Thyroid gland (tissue), 4 donors: Measurements from ENCODE around the gene TBCD. TPM values are rescaled to one million over a fixed set of nuclear protein-coding genes. Genes with fewer than 3 reads are reported as not detected.
A peak's percentile ranks its signal among the peaks of the same experiment; 100 is the strongest.

Source experiments
- DNase-seq, 2 donors: peaks; one replicate each; pipeline ENCODE4 v3.0.0-alpha.2; 2019
- H3K27ac ChIP-seq, 3 donors: fragments of 200-600 bp; sonication (generic); 1 replicate in 2 of 3; 2 replicates in 1 of 3; pipeline ENCODE4 v1.5.1; 2016 to 2019; ENCODE audit warnings: mild to moderate bottlenecking in 1 of 3, moderate library complexity in 1 of 3
- H3K27me3 ChIP-seq: fragments of 200-600 bp; sonication (generic); one replicate; pipeline ENCODE4 v1.5.1; 2019
- H3K36me3 ChIP-seq, 2 donors: fragments of 200-600 bp; sonication (generic); one replicate each; pipeline ENCODE4 v1.5.1; 2016 to 2019
- H3K4me1 ChIP-seq, 2 donors: fragments of 200-600 bp; sonication (generic); one replicate each; pipeline ENCODE4 v1.5.1; 2017 to 2019
- H3K4me3 ChIP-seq, 3 donors: fragments of 200-600 bp; sonication (generic); replicated peaks in 1 of 3; 1 replicate in 2 of 3; 2 replicates in 1 of 3; pipeline ENCODE4 v1.5.1; 2016; ENCODE audit warnings: mild to moderate bottlenecking in 1 of 3
- H3K9me3 ChIP-seq: fragments of 200-600 bp; sonication (generic); one replicate; pipeline ENCODE4 v1.5.1; 2017
- CTCF ChIP-seq, 6 experiments: fragments of 200-600 bp in 3 of 6; fragments of 450-650 bp in 3 of 6; sonication (generic) in 3 of 6; IDR thresholded peaks; one replicate each; pipeline ENCODE4 v1.5.1; 2016 to 2019; ENCODE audit warnings: antibody characterized with exemption in 6 of 6, mild to moderate bottlenecking in 2 of 6, inconsistent platforms in 1 of 6, moderate library complexity in 1 of 6
- POLR2A ChIP-seq, 2 donors: fragments of 450-650 bp; IDR thresholded peaks; one replicate each; pipeline ENCODE4 v1.6.1; 2017; ENCODE audit warnings: antibody characterized with exemption in 2 of 2, mild to moderate bottlenecking in 2 of 2, moderate library complexity in 1 of 2
- WGBS, 2 donors: methylation state at CpG; one replicate each; pipeline ENCODE4 v1.1.5; 2017; 5-methylcytosine and 5-hydroxymethylcytosine counted together
- intact Hi-C: fragments of 100-400 bp; cut with DNase I; formaldehyde crosslinking; loops from one replicate; pipeline ENCODE4 v1.15.1; 2023
- total RNA-seq, 4 donors: library from RNA; depleted of rRNA; stranded (reverse); fragments of >200 nt; gene quantifications; one replicate each; pipeline ENCODE4 v1.2.3, GENCODE V29; 2016

TBCD gene
- total RNA-seq, 4 donors from 2014 or later = 72.6 to 85.9 (median 79.6) TPM

- H3K4me3 ChIP-seq = no peak overlapping the region
- WGBS, 2 donors = 77% methylated on average over 20 to 27 of the region's 29 CpGs
- H3K36me3 ChIP-seq = no peaks in the 10 kb centered on the region
- intact Hi-C loops = no loop called here
- H3K27me3 ChIP-seq = no peaks in the 10 kb centered on the region
- peaks cover 0 to under 1% of the 10 kb centered on the region in 2 donors for H3K4me1 ChIP-seq
- H3K9me3 ChIP-seq = no peaks in the 10 kb centered on the region
- H3K27ac ChIP-seq = no peak overlapping the region
- DNase-seq = no peak
- TF ChIP-seq POLR2A (IDR thresholded peaks at IDR 0.05) = no peak
- no peak for TF ChIP-seq CTCF (IDR thresholded peaks at IDR 0.05)
These were observed 41.2 kb upstream of the TBCD start for GRCh38 chr17:82710499-82711232.

DNA sequence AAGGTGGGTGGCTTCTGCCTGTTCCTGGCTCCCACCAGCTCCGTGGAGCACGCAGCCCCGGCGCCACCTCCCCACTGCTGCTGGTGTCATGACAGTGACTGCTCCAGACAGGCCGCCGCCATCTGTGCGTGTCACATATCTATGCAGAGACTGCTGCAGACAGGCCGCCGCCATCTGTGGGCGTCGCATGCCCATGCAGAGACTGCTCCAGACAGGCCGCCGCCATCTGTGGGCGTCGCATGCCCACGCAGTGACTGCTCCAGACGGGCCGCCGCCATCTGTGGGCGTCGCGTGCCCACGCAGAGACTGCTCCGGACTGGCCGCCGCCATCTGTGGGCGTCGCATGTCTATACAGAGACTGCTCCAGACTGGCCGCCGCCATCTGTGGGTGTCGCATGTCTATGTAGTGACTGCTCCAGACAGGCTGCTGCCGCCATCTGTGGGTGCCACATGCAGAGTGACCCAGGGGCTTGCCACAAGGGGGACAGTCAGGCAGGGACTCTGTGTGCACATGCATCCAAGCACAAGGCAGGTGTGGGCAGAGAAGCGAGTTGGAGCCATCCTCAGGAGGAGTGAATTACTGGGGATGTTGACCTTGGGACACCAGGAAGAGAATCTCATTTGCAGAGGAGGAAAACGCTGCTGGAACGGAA lies 38.7 kb upstream of the TBCD start:
- no peaks in the 10 kb centered on the region for H3K36me3 ChIP-seq
- 80 to 91% methylated on average over 10 to 35 of the region's 35 CpGs for WGBS, 2 donors
- H3K4me3 ChIP-seq = no peak overlapping the region
- no peaks in the 10 kb centered on the region for H3K27me3 ChIP-seq
- H3K27ac ChIP-seq = no peak overlapping the region
- no peaks in the 10 kb centered on the region for H3K9me3 ChIP-seq
- intact Hi-C loops = no loop called here
- no peak for DNase-seq
- TF ChIP-seq CTCF (IDR thresholded peaks at IDR 0.05) = no peak
- TF ChIP-seq POLR2A (IDR thresholded peaks at IDR 0.05) = no peak
- H3K4me1 ChIP-seq = peaks cover 14 to 16% of the 10 kb centered on the region in 2 donors

GRCh38 chr17:82716203-82717010 lies 35.5 kb upstream of the TBCD start, which contains the start of gene FN3KRP:
TSS of gene FN3KRP (plus strand) at chr17:82716706. CDS start at chr17:82716756, 50 bp downstream.
- Histone ChIP-seq H3K4me3 (peak within 1 kb of the TSS; percentile 75 to 93 (median 88)), H3K27me3 (no peaks in the 10 kb centered on the region), H3K27ac (peak within 1 kb of the TSS in 1 of 3 donors; percentile 27), H3K36me3 (peaks cover 0 to 7% of the 10 kb centered on the region in 2 donors), H3K4me1 (peaks cover 14 to 17% of the 10 kb centered on the region in 2 donors), H3K9me3 (no peaks in the 10 kb centered on the region)
- TF ChIP-seq CTCF (IDR thresholded peaks at IDR 0.05) (no peak), POLR2A (IDR thresholded peaks at IDR 0.05) (peak in 1 of 2 donors; percentile 50)
- peak; percentile 97 for DNase-seq
- intact Hi-C loops = loop anchor here (2.0 to 5.0 kb wide), 3 partner anchors 18 to 69 kb away; partner anchors contain the start of genes RAB40B, TBCD and WDR45B
- 0% methylated on average over 24 to 25 of the region's 75 CpGs for WGBS, 2 donors

DNA sequence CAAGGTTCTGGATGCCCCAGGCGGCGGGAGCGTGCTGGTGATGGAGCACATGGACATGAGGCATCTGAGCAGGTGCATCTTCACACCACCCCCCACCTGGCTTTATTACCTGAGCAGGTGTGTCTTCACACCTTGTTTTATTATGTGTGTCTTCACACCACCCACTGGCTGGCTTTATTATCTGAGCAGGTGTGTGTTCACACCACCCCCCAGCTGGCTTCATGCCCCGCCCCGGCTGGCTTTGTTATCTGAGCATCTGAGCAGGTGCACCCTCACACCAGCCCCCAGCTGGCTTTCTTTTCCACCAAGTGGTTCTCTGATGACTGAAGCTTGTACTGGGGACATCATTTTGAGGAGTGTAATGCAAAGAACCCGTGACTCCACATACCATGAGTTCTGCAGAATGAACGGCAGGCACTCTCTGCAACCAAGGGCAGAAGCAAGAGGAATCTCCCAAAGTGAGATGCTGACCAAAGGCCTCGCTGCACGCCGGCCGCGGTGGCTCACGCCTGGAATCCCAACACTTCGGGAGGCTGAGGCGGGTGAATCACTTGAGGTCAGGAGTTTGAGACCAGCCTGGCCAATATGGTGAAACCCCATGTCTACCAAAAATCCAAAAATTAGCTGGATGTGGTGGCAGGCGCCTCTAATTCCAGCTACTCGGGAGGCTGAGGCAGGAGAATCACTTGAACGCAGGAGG lies 32.7 kb upstream of the TBCD start:
- WGBS, 2 donors = 96 to 98% methylated on average over 15 to 18 of the region's 18 CpGs
- Histone ChIP-seq H3K4me3 (no peak overlapping the region), H3K9me3 (no peaks in the 10 kb centered on the region), H3K36me3 (peaks cover 4 to 10% of the 10 kb centered on the region in 2 donors), H3K27ac (no peak overlapping the region), H3K27me3 (no peaks in the 10 kb centered on the region), H3K4me1 (peaks cover 14 to 17% of the 10 kb centered on the region in 2 donors)
- intact Hi-C loops = loop anchor here (5.0 kb wide), 2 partner anchors 33 to 72 kb away; partner anchors contain the start of genes TBCD and WDR45B
- DNase-seq = no peak
- TF ChIP-seq POLR2A (IDR thresholded peaks at IDR 0.05) (no peak), CTCF (IDR thresholded peaks at IDR 0.05) (no peak)
